ENCODE measurements around the gene MED15.
A peak's percentile ranks its signal among the peaks of the same experiment; 100 is the strongest.
"Not testable (repeated sequence)": the region's sequence is repeated elsewhere in the genome, so short reads cannot be mapped to it uniquely, and the experiment has no call there.

MED15 gene, protein sequence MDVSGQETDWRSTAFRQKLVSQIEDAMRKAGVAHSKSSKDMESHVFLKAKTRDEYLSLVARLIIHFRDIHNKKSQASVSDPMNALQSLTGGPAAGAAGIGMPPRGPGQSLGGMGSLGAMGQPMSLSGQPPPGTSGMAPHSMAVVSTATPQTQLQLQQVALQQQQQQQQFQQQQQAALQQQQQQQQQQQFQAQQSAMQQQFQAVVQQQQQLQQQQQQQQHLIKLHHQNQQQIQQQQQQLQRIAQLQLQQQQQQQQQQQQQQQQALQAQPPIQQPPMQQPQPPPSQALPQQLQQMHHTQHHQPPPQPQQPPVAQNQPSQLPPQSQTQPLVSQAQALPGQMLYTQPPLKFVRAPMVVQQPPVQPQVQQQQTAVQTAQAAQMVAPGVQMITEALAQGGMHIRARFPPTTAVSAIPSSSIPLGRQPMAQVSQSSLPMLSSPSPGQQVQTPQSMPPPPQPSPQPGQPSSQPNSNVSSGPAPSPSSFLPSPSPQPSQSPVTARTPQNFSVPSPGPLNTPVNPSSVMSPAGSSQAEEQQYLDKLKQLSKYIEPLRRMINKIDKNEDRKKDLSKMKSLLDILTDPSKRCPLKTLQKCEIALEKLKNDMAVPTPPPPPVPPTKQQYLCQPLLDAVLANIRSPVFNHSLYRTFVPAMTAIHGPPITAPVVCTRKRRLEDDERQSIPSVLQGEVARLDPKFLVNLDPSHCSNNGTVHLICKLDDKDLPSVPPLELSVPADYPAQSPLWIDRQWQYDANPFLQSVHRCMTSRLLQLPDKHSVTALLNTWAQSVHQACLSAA

DNA sequence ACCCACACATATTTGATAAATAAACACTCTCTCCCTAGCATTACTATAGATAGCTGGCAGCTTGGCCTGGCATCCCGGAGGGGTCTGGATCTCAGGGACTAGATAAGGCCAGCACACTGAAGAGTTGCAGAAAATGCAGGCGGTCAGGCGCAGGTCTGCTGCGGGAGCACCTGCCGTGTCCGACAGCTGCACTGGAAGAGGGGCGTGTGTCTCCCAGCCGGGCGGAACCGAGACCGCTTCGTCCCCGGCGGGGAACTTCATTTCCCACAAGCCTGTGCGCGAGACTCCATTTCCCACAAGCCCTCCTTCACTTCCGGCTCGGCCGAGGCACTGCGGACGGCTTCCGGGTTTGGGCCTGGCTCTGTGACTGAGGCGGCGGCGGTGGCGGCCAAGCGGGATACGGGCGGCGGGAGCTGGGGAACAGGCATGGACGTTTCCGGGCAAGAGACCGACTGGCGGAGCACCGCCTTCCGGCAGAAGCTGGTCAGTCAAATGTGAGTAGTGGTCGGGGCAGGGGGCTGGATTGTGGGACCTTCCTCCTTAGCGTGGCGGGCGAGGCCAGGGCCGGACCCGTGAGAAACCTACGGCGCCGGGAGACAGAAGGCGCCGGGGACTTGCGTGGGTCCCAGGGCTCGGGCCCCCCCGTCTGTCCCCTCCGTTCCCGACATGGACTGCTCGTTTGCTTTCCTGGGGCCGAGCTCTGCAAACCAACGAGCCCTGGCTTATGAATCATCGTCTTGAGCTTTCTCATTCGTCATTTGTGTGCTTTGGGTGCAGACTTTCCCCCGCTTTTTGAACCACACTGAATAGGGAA is at the start of gene MED15:
Gene MED15 (plus strand): TSS at position 358 of the 814 bp plus-strand sequence. CDS start 69 bp downstream, at position 427.
- DNase-seq (ENCODE audit: low spot score), result peak; percentile 94

DNA sequence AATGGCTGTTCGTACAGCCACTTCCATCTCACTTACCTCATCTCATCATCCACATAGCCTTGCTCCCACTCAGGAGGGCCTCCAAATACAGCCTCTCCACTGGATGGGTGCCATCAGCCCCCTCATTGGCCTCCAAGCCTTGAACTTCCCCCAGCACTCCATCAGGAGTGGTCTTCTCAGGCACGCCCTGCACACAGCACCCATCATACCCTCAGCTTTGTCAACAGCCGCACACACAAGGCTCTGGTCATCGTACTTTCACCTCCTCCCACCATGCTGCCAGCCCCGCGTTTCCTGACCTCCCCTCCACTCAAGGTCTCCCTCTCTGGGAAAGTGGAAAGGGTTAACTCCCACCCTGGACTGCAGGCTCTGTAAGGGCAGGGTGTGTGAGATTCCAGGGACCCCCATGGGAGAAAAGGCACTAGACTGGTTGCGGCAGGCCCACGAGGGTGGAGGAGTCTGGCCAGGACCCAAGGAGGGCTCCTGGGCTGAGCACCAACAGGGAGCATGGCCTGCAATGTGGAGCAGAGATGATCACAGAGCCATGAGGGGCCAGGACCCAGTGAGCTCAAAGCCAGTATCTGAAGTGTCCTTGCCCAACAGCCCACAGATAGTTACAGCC is 48.8 kb upstream of the MED15 start:
- peak; percentile 39 for DNase-seq (ENCODE audit: low spot score)

DNA sequence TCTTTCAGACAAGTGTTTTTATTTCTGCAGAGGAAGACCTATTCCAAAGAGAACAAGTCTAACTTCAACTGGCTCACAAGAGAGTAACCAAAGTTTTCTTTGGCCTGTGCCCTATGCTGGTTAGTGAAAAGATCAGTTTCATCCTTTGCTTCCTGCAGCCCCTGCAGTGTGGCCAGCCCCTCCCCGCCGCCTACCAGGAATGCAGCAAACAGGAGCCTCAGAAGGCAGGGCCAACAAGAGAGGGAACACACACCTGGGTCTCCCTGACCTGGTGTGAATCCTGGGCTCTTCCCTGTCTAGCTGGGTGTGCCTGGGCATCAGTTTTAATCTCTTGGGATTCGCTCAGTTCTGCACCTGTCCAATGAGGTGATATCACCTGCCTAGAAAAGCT is 48.3 kb upstream of the MED15 start:
- DNase-seq (ENCODE audit: low spot score), result no peak

DNA sequence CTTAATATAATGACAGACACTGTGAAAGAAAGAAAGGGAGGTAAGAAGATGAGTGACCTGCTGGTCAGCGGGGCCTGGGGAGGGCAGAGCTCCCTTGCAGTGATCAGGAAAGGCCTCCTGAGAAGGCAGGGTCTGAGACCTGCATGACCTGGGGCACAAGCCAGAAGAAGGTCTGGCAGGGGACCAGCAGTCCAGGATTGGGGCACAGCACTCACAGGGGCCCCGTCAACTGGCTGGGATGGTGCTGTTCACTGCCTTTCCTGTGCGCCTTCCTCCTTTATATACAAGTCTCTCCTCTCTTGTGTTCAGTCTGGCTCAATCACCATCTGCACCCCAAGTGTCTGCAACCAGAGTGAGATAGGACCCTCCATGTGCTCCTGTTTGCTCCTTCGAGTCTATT is 47.5 kb upstream of the MED15 start:
- no peak for DNase-seq (ENCODE audit: low spot score)

DNA sequence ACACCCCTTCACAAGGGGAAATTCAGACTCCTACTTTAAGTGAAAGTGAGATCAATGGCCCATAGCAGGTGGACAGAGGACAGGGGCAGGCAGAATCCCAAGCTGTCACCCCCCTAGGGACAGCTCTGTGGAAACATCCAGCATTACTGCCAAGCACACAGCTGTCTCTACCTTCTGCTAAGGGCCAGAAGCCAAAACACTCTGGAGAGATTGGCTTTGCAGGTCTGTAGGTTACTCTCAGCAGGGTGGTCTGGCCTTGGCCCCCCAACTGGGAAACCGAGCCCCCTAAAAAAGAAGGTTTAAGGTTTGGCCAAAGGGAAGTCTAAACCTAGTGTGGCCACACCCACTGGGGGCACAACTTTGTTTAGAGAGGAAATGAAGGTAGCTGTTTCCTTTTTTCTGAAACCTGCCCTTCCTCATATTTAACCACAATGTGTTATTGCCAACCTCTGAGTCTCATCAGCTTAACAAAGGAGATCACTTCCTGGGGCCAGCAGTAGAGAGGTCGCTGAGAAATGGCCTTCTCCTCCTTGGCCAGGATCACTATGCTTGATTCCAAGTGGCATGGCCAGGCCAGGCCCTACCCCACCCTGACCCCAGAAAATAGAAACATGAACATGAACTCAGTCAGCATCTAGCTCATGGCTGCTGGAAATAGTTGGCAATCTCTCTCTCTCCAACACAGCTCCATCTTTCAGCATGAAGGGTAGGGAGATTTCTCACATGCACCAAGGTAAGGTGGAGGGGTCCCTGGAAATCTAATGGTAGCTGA is 43.9 kb upstream of the MED15 start:
- DNase-seq (ENCODE audit: low spot score), result no peak

DNA sequence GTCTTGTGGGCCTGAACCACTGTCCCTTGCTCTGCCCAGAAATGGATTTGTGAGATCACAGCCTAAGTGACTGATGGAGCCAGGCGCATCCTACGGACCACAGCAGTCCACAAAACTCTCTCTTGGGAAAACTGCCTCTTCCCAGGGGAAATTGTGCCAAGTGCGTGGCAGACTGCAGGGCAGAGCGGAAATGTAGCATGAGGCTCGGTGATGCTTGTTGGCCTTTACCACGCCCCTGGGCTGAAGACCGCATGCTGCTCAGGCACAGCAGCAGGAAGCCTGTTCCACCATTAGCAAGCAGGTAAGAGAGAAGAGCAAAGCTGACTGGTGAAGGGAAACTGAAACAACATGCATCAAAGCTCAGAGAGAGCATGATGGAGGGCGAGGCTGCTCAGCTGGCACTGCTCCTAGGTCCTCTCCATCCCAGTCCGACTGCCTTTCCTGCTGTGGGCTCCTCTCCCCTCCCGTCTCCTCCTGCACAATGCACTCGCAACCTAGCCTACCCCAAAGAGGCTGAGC is 43.3 kb upstream of the MED15 start:
- DNase-seq (ENCODE audit: low spot score), result no peak

DNA sequence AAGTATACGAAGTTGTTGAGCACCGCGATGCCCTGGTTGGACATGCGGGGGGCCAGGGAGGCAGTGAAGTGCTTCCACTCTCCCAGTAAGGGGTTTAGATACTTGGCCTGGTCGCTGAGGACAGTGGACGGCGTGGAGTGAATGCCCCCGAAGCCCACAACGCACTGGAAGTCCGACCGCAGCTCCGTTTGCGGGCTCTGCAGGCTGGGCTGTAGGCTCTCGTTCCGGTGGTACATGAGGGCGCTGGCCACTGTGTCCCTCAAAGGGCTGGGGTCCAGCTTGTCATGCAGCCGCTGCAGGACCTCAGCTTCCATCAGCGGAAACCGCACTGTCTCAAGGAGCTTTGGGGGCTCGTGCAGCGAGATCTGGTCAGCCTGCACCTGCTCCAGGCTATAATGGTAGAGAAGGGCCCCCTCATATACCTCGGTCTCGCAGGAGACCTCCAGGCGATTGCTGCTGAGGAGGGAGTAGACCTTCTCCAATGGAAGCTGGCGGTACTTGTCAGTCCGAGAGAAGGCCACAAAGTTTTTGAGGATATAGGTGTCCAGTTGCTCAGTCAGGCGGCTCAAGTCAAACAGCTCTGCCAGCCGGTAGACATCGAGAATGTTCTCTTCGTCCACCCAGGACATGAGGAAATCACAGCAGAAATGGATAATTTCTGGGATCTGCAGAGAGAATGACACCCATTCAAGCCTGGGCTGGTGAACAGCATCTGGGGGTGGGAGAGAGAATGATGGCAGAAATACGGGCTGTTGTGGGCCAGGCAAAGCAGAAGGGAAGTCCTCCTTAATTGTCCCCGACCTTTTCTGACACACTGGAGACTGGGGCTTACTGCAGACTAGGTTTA is 42.3 kb upstream of the MED15 start:
- no peak for DNase-seq (ENCODE audit: low spot score)

DNA sequence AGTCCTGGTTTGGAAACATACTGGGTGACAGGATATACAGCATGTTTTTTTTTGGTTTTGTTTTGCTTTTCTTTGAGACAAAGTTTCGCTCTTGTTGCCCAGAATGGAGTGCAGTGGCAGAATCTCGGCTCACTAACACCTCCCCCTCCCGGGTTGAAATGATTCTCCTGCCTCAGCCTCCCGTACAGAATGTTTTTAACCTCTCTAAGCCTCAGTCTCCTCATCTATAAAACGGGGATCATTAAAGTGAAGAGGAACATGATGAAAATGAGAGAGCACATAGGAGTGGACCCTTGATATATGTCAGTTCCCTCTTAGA is 41.7 kb upstream of the MED15 start:
- DNase-seq (ENCODE audit: low spot score), result no peak

DNA sequence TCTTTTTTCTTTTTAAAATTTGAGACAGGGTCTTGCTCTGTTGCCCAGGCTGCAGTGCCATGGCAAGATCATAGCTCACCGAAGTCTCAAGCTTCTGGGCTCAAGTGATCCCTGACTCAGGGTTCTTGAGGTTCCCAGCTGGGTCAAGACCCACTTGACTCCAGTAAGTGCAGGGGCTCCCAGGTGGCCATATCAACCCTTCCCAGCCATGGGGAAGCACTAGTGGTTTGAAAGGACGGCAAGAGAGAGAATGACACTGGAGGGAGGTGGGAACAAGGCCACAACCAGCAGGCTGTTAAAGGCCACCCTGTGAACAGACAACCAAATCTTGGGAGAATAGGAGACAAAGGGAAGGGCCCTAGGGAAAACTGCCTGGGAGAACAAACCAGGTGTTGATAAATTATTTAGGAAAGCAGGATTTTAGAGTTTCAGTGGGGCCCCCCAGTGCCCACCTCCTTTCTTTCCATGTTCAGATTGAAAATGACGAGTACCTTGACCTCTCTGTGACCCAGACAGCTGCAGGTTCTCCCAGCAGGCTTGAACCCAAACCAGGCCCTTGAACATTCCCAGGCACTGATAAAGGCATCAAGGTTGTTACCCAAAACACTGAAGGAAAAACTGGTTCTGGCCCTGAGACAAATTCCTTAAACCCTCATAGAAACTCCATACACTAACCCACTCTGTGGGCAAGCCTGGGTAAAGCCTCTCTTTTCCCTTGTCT is 40.6 kb upstream of the MED15 start:
- DNase-seq (ENCODE audit: low spot score), result no peak

DNA sequence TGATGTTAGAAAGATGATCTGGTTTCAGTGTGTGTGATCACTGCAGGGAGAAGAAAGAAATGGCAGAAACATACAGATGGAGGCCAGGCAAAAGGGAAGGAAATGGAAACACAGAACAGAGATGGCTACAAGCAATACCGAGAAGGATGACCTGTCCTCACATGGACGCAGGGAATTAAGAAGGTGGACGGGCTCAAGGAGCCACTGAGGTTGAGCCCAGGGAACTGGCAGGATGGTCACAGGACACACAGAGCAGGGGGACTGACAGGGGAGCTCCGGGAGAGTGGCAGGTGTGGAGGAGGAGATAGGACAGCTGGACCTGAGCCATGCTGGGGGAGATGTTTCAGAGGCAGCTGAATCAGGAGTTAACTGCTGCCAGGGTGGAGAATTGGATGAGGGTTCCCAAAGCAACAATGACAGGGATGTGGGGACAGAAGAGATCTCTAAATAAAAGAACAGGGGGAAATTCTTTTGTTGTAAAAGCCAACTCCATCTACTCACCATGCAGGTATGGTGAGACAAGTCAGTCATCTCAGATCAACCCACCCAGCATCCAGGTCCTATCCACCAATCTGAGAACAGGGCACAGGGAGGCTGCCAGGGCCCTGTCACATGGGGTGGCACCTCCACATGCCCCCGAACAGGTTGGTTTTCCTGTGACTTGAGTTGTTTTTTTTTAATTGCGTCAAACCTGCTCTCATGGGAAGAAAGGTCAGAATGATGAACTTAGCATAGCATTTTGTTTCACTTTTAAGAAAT is 38.1 kb upstream of the MED15 start:
- DNase-seq (ENCODE audit: low spot score), result no peak

DNA sequence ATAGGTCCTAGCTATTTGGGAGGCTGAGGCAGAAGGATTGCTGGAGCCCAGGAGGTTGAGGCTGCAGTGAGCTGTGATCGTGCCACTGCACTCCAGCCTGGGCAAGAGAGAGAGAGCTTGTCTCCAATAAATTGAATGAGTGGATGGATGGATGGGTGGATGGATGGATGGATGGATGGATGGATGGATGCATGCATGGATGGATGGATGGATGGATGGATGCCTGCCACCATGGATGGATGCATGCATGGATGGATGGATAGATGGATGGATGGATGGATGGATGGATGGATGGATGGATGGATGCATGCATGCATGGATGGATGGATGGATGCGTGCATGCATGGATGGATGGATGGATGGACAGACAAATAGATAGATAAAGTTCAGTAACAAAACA is 36.9 kb upstream of the MED15 start:
- DNase-seq (ENCODE audit: low spot score), result not testable (repeated sequence)

DNA sequence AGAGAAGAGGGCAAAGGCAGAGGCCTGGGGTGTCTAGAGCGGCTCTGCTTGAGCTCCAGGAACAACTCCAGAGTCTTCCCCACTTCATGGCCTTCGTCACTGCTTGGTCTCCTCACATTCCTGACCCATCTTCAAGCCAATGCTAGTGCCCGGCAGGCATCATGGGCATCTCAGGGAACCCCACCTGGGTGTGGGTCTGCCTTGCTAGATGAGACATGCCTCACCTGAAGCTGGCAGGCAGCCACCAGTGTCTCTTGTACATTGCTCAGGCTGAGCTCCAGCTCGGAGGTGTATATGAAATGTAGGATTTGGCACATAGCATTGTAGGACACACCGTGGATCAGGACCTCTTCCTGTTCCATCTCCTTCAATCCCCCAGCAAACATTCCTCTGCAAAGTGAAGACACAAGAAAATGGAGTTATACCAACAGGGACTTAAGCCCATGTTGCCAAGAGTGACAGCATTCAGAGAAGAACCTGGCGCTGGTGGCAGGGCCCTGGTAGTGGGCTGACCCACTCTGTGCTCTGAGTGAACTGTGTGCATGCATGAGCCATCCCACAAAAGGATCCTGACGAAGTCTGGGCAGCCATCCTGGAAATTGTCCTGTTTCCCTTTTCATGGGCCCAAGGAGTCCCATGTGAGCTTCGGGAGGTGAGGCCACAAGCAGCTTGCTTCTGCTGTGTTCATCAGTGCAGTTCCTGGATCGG is 36.1 kb upstream of the MED15 start:
- no peak for DNase-seq (ENCODE audit: low spot score)

DNA sequence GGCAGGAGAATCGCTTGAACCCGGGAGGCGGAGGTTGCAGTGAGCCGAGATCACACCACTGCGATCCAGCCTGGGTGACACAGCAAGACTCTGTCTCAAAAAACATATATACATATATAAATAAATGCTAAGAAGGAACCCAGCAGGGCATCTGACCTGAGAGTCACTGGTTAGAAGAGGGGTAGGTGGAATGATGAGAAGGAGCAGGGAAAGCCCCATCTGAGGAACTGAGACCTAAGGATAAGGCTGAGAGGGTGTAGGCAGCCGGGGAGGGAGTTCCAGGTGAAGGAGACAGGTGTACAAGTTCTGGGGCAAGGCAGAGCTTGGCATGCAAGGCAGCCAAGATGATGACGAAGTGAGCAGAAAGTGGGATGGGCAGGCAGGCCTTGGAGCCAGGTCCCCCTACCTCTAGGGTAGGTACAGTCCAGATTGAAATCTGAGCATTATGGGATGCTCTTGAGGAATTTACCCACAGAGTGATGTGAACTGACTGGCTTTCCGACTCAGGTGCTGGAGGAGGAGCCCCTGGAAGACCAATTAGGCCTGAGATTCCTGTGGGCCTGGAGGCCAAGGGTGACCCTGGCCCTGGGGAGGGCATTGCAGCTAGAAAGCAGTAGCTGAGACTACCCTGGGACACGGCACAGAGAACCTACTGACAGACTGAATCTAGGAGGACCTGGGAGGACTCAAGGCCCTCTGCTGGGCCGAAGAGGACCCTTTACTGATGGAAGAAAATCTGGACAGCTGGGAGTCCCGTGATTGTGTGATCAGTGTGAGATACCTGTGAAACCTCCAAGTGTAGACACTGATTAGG is 34.6 kb upstream of the MED15 start:
- no peak for DNase-seq (ENCODE audit: low spot score)

DNA sequence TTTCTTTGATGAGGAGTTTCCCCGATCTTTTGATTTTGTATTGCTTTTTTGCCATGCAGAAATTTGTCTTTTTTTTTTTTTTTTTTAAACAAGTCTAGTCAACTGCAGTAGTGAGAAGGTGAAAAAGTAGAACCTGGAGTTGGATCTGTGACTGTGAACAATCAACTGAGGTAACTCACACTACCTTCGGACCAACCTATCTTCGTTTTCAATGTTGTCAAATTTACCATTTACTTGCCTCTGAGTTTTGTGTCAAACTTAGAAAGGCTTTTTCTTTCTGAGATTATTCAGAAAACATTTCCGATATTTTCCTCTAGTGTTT is 32.3 kb upstream of the MED15 start:
- no peak for DNase-seq (ENCODE audit: low spot score)

DNA sequence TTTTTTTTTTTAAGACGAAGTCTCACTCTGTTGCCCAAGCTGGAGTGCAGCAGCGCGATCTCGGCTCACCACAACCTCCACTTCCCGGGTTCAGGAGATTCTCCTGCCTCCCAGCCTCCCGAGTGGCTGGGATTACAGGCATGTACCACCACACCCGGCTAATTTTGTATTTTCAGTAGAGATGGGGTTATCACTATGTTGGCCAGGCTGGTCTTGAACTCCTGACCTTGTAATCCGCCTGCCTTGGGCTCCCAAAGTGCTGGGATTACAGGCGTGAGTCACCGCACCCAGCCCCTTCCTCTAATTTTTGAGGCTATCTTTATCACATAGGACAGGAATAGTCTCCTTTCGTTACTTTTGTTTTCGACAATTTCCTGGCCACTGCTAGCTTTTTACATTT is 31.8 kb upstream of the MED15 start:
- DNase-seq (ENCODE audit: low spot score), result not testable (repeated sequence)

DNA sequence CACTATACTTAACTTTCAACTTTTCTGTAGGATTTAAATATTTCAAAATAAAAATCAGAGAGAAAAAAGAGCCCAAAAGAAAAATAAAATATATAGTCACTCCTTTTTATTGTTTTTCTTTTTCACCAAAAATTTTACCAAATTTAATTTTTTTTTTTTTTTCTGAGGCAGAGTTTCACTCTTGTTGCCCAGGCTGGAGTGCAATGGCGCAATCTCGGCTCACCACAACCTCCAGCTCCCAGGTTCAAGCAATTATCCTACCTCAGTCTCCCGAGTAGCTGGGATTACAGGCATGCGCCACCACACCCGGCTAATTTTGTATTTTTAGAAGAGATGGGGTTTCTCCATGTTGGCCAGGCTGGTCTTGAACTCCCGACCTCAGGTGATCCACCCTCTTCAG is 29.4 kb upstream of the MED15 start:
- not testable (repeated sequence) for DNase-seq (ENCODE audit: low spot score)

DNA sequence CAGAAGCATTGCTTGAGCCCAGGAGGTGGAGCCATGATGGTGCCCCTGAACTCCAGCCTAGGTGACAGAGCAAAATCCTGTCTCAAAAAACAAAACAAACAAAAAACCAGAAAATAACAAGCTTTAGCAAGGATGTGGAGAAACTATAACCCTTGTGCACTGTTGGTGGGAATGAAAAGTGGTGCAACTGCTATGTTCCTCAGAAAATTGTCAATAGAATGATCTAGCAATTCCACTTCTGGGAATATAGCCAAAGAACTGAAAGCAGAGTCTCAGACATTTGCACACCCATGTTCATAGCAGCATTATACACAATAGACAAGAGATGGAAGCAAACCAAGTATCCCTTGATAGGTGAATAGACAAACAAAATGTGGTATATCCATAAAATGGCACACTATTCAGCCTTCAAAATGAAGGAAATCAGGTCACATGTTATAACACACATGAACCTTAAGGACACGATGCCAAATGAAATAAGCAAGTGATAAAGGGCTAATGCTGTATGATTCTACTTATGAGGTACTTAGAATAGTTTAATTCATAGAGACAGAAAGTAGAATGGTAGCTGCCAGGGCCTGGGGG is 27.7 kb upstream of the MED15 start:
- no peak for DNase-seq (ENCODE audit: low spot score)
